GM12878 (cell line): ENCODE data around the gene MICA.

Source experiments
- ASH2L ChIP-seq: fragments of 300-600, 200-600 bp; sonication (generic); IDR thresholded peaks from 2 replicates; pipeline ENCODE4 v1.6.1; 2017; ENCODE audit warnings: low read depth, mild to moderate bottlenecking, borderline replicate concordance
- CBX5 ChIP-seq: sonication (generic); IDR thresholded peaks from 2 replicates; pipeline ENCODE4 v1.6.1; 2016; ENCODE audit warnings: low read depth, moderate library complexity, mild to moderate bottlenecking, inconsistent platforms
- CTCF ChIP-seq, 3 experiments: IDR thresholded peaks in 2 of 3; conservative IDR thresholded peaks in 1 of 3; 2 replicates each; pipeline ENCODE4 v1.5.1; 2011; ENCODE audit warnings: low read depth in 3 of 3, low read length in 3 of 3, mild to moderate bottlenecking in 3 of 3, control low read depth in 2 of 3, moderate library complexity in 2 of 3, inconsistent platforms in 1 of 3, mixed read lengths in 1 of 3; ENCODE audit not compliant: control insufficient read depth in 2 of 3, insufficient read depth in 1 of 3; ENCODE audit errors: extremely low read depth in 1 of 3
- PBX3 ChIP-seq: IDR thresholded peaks from 2 replicates; pipeline ENCODE4 v1.6.1; 2011; ENCODE audit warnings: mild to moderate bottlenecking, low read depth, low read length, moderate library complexity; ENCODE audit not compliant: insufficient replicate concordance

GRCh38 chr6:31430449-31430848 is 27.1 kb downstream of the MICA start:
- TF ChIP-seq CTCF (IDR thresholded peaks at IDR 0.05 in 2 of 3, conservative IDR thresholded peaks at IDR 0.05 in 1 of 3; ENCODE audit: control insufficient read depth in 2 of 3, extremely low read depth in 1 of 3, insufficient read depth in 1 of 3, low read depth in 3 of 3, low read length in 3 of 3) = no peak
- TF ChIP-seq ASH2L = no peak
- TF ChIP-seq CBX5 = no peak
- no peak for TF ChIP-seq PBX3
